ENCODE data around the gene PHC2. TPM values are rescaled to one million over a fixed set of nuclear protein-coding genes. Genes with fewer than 3 reads are reported as not detected.

Gene PHC2
- total RNA-seq, 1 experiment from 2014 or later: 176 TPM

DNA sequence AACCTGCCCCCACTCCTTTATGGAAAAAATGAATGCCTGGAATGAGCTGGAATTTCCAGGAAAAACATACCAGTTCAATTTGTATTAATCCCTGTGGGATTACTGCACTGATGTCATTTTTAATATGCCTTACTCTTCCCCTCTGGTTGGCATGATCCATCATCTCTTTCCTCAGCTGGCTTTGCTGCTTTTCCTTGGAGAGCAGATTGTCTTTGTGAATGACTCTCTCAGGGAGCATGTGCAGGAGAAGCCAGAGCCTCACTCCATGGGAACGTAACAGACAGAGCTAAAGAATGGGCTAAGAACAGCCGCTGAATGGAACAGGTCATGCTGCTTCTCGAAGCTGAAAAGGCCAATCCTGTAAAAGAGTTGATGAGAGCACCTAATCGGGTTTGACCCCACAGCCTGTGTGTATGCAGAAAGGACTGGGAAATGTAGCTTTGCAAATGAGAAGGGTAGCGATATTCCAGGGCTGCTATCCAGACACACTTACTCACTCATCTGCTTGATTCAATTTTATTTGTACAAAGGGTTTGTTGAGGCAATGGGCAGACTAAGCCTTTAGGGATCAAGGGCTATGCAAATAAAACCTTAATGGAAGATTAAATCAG lies 20.7 kb downstream of the PHC2 start:
- Histone ChIP-seq H3K9me3 (ENCODE audit: control insufficient read depth in 1 of 2, insufficient read depth in 1 of 2, low read depth in 1 of 2, low read length in 2 of 2) (peaks cover 0 to 10% of the 10 kb centered on the region in 2 experiments; a peak in 1 of 4 replicates), H3K4me2 (ENCODE audit: low read length) (no peak overlapping the region), H4K20me1 (ENCODE audit: insufficient read depth) (peaks cover 11% of the 10 kb centered on the region; the same call in 1 of the 2 replicates), H2AFZ (ENCODE audit: low read depth, low read length, poor library complexity, severe bottlenecking) (no peak overlapping the region), H3K27me3 (ENCODE audit: insufficient read depth, low read length) (no peaks in the 10 kb centered on the region), H3K36me3 (ENCODE audit: control insufficient read depth in 1 of 2, insufficient read depth in 2 of 2, low read length in 2 of 2) (peaks cover 13 to 32% of the 10 kb centered on the region in 2 experiments), H3K4me3 (replicated peaks in 1 of 2; ENCODE audit: low read depth in 1 of 2, low read length in 2 of 2) (no peak overlapping the region), H3K27ac (ENCODE audit: low read depth, low read length) (no peak overlapping the region), H3K4me1 (ENCODE audit: control insufficient read depth in 1 of 2, insufficient read depth in 2 of 2, low read length in 2 of 2) (peaks cover 0 to 6% of the 10 kb centered on the region in 2 experiments; a peak in 1 of 4 replicates), H3K79me2 (ENCODE audit: insufficient read depth, low read length) (peaks cover 99% of the 10 kb centered on the region), H3K9me2 (ENCODE audit: insufficient read depth) (no peaks in the 10 kb centered on the region), H3K9ac (ENCODE audit: low read length) (no peak overlapping the region)
- BruUV-seq (replicated peaks): no TSS peak
- intact Hi-C loops (cut with micrococcal nuclease): no loop called here
- POLR2A ChIA-PET: no interaction called here
- RAD21 ChIA-PET (ENCODE audit: low non-redundant PET in 1 of 2, low total read pairs in 2 of 2, uncharacterized antibody in 2 of 2, unreplicated experiment in 2 of 2): no interaction called here
- no peak for TF ChIP-seq CEBPB (IDR thresholded peaks at IDR 0.05; ENCODE audit: low read depth)
- no peak for TF ChIP-seq EZH2phosphoT487 (IDR thresholded peaks at IDR 0.05; ENCODE audit: borderline replicate concordance)
- no peak for TF ChIP-seq CBX3 (IDR thresholded peaks at IDR 0.05; ENCODE audit: low read depth)
- TF ChIP-seq, protein P1, sequence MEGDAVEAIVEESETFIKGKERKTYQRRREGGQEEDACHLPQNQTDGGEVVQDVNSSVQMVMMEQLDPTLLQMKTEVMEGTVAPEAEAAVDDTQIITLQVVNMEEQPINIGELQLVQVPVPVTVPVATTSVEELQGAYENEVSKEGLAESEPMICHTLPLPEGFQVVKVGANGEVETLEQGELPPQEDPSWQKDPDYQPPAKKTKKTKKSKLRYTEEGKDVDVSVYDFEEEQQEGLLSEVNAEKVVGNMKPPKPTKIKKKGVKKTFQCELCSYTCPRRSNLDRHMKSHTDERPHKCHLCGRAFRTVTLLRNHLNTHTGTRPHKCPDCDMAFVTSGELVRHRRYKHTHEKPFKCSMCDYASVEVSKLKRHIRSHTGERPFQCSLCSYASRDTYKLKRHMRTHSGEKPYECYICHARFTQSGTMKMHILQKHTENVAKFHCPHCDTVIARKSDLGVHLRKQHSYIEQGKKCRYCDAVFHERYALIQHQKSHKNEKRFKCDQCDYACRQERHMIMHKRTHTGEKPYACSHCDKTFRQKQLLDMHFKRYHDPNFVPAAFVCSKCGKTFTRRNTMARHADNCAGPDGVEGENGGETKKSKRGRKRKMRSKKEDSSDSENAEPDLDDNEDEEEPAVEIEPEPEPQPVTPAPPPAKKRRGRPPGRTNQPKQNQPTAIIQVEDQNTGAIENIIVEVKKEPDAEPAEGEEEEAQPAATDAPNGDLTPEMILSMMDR (IDR thresholded peaks at IDR 0.05 in 2 of 3, conservative IDR thresholded peaks at IDR 0.05 in 1 of 3; ENCODE audit: borderline replicate concordance in 1 of 3, insufficient read depth in 1 of 3, low read depth in 2 of 3, low read length in 2 of 3): no peak
- TF ChIP-seq YY1 (IDR thresholded peaks at IDR 0.05; ENCODE audit: extremely low read depth, insufficient replicate concordance, low read depth, low read length): no peak
- TF ChIP-seq, protein P2, sequence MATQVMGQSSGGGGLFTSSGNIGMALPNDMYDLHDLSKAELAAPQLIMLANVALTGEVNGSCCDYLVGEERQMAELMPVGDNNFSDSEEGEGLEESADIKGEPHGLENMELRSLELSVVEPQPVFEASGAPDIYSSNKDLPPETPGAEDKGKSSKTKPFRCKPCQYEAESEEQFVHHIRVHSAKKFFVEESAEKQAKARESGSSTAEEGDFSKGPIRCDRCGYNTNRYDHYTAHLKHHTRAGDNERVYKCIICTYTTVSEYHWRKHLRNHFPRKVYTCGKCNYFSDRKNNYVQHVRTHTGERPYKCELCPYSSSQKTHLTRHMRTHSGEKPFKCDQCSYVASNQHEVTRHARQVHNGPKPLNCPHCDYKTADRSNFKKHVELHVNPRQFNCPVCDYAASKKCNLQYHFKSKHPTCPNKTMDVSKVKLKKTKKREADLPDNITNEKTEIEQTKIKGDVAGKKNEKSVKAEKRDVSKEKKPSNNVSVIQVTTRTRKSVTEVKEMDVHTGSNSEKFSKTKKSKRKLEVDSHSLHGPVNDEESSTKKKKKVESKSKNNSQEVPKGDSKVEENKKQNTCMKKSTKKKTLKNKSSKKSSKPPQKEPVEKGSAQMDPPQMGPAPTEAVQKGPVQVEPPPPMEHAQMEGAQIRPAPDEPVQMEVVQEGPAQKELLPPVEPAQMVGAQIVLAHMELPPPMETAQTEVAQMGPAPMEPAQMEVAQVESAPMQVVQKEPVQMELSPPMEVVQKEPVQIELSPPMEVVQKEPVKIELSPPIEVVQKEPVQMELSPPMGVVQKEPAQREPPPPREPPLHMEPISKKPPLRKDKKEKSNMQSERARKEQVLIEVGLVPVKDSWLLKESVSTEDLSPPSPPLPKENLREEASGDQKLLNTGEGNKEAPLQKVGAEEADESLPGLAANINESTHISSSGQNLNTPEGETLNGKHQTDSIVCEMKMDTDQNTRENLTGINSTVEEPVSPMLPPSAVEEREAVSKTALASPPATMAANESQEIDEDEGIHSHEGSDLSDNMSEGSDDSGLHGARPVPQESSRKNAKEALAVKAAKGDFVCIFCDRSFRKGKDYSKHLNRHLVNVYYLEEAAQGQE (IDR thresholded peaks at IDR 0.05; ENCODE audit: low read depth): no peak
- no peak for TF ChIP-seq POLR2A (IDR thresholded peaks at IDR 0.05; ENCODE audit: borderline replicate concordance, extremely low read depth, insufficient read depth, insufficient read length)
- no peak for TF ChIP-seq POLR2AphosphoS5 (IDR thresholded peaks at IDR 0.05; ENCODE audit: low read depth, low read length)
- TF ChIP-seq SP1 (IDR thresholded peaks at IDR 0.05; ENCODE audit: low read depth): no peak
- TF ChIP-seq TCF7L2 (IDR thresholded peaks at IDR 0.05; ENCODE audit: borderline replicate concordance, extremely low read depth, insufficient read depth, insufficient read length): no peak
- TF ChIP-seq SIN3A (IDR thresholded peaks at IDR 0.05; ENCODE audit: low read depth): no peak
- TF ChIP-seq, protein P3, sequence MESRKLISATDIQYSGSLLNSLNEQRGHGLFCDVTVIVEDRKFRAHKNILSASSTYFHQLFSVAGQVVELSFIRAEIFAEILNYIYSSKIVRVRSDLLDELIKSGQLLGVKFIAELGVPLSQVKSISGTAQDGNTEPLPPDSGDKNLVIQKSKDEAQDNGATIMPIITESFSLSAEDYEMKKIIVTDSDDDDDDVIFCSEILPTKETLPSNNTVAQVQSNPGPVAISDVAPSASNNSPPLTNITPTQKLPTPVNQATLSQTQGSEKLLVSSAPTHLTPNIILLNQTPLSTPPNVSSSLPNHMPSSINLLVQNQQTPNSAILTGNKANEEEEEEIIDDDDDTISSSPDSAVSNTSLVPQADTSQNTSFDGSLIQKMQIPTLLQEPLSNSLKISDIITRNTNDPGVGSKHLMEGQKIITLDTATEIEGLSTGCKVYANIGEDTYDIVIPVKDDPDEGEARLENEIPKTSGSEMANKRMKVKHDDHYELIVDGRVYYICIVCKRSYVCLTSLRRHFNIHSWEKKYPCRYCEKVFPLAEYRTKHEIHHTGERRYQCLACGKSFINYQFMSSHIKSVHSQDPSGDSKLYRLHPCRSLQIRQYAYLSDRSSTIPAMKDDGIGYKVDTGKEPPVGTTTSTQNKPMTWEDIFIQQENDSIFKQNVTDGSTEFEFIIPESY (IDR thresholded peaks at IDR 0.05; ENCODE audit: extremely low read depth, insufficient replicate concordance, low read length): no peak
- no peak for TF ChIP-seq FOSL1 (IDR thresholded peaks at IDR 0.05; ENCODE audit: low read depth)
- no peak for TF ChIP-seq EZH2 (IDR thresholded peaks at IDR 0.05)
- no peak for TF ChIP-seq SRF (IDR thresholded peaks at IDR 0.05; ENCODE audit: low read depth)
- TF ChIP-seq ZNF274 (IDR thresholded peaks at IDR 0.05; ENCODE audit: low read depth, low read length): no peak
- DNase-seq (ENCODE audit: low read depth, low spot score) (no peak), ATAC-seq (no peak)
- CTCF ChIA-PET: no interaction called here

Data from HCT116 (cell line).